ENCODE measurements around the gene COBLL1. TPM values are rescaled to one million over a fixed set of nuclear protein-coding genes. Genes with fewer than 3 reads are reported as not detected.

Gene COBLL1
- total RNA-seq, 2 donors from 2014 or later: 20.7 to 23.9 TPM

DNA sequence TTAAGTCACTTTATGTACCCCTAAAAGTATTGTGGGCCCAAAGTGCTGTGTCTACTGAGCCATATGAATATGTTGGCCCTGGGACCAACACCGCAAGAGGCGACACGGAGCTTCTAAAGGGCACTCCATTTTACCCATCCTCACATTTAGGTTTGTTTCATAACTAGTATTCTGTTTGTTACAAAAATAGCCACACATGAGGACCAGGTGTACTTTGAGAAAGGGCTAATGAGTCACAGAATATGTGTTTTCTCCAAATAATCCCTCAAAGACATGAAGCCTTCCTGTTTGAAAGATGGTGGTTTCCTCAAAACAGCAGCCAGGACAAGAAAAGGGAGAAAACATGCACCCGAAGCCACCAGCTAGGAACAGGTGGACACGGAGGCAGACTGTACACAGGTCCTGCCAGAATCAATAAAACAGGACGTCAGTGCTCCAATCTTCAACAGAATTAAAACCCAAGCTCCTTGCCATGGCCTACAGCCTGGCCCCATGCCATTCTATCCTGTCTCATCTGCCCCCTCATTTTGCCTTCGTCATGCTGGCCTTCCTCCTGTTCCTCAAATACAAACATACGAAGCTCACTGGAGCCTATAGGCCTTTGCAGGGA lies 198.6 kb downstream of the COBLL1 start:
- no peak for DNase-seq
- intact Hi-C loops (cut with DNase I): no loop called here
- Histone ChIP-seq H3K27ac (no peak overlapping the region), H3K4me3 (no peak overlapping the region), H3K27me3 (no peaks in the 10 kb centered on the region), H3K36me3 (no peaks in the 10 kb centered on the region), H3K9ac (ENCODE audit: low read depth in 2 of 2, low read length in 2 of 2) (no peak overlapping the region), H3K4me1 (no peaks in the 10 kb centered on the region), H3K9me3 (no peaks in the 10 kb centered on the region)
- TF ChIP-seq CTCF (IDR thresholded peaks at IDR 0.05): no peak

DNA sequence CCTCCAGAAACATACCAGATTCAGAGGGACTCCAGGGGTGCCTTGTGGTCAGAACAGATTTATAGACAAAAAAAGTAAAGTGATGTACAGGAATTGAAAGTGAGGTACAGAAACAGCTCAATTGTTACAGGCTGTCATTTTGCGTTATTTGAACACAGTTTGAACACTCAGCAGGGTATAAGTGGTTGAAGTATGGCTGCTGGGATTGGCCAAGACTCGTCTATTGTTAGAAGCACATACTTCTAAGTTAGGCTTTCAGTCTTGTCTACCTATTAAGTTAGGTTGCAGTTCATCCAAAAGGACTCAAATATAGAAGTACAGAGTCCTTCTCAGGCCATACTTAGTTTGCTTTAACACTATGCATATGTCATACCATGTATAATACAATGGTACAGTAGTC lies 199.4 kb downstream of the COBLL1 start:
- no peaks in the 10 kb centered on the region for H3K9me3 ChIP-seq
- H3K27me3 ChIP-seq: no peaks in the 10 kb centered on the region
- no peak for DNase-seq
- TF ChIP-seq CTCF (IDR thresholded peaks at IDR 0.05): no peak
- no peak overlapping the region for H3K27ac ChIP-seq
- no peaks in the 10 kb centered on the region for H3K36me3 ChIP-seq
- H3K4me3 ChIP-seq: no peak overlapping the region
- H3K9ac ChIP-seq (ENCODE audit: low read depth in 2 of 2, low read length in 2 of 2): no peak overlapping the region
- intact Hi-C loops (cut with DNase I): no loop called here
- H3K4me1 ChIP-seq: no peaks in the 10 kb centered on the region

Other genes starting within 250 kb of the COBLL1 start
- gene GRB14, start 220.3 kb downstream of the COBLL1 start, total RNA-seq: 1 to 10 TPM; 1.7 to 2.0 TPM
- gene SLC38A11, start 113.7 kb upstream of the COBLL1 start, total RNA-seq: 1 to 10 TPM; 1.5 to 3.0 TPM

Measured in colonic mucosa (tissue), 4 donors.